GM23338 (cell line): ENCODE results near the gene SLC4A2. TPM values are rescaled to one million over a fixed set of nuclear protein-coding genes. Genes with fewer than 3 reads are reported as not detected.
A peak's percentile ranks its signal among the peaks of the same experiment; 100 is the strongest.

Source experiments
- ATAC-seq: fragments of 200-7000 bp; cut with Tn5 transposase; 3 replicates; pipeline ENCODE4 v1.9.1; 2020
- DNase-seq: peaks from one replicate; pipeline ENCODE4 v3.0.0-alpha.2; 2015; ENCODE audit warnings: low spot score
- H2AFZ ChIP-seq: fragments of 200-600 bp; sonication (generic); 2 replicates; pipeline ENCODE4 v1.8.0; 2016; ENCODE audit warnings: antibody characterized with exemption, mild to moderate bottlenecking, moderate library complexity
- H3F3A ChIP-seq: fragments of 200-600 bp; sonication (generic); replicated peaks from 2 replicates; pipeline ENCODE4 v1.8.0; 2017; ENCODE audit warnings: antibody characterized with exemption, mixed run types, low read depth
- H3K27ac ChIP-seq: fragments of 200-600 bp; sonication (generic); 2 replicates; pipeline ENCODE4 v1.6.1; 2016; ENCODE audit warnings: low read depth
- H3K27me3 ChIP-seq: fragments of 200-600 bp; sonication (generic); 2 replicates; pipeline ENCODE4 v1.8.0; 2016; ENCODE audit warnings: mild to moderate bottlenecking, mixed run types, moderate library complexity; ENCODE audit not compliant: insufficient read depth
- H3K36me3 ChIP-seq: fragments of 200-600 bp; sonication (generic); 2 replicates; pipeline ENCODE4 v1.8.0; 2016; ENCODE audit warnings: mild to moderate bottlenecking; ENCODE audit not compliant: insufficient read depth
- H3K4me1 ChIP-seq: fragments of 200-600 bp; sonication (generic); 2 replicates; pipeline ENCODE4 v1.8.0; 2016; ENCODE audit warnings: mild to moderate bottlenecking, moderate library complexity; ENCODE audit not compliant: insufficient read depth
- H3K4me2 ChIP-seq: fragments of 200-600 bp; sonication (generic); 2 replicates; pipeline ENCODE4 v1.7.1; 2017; ENCODE audit warnings: mixed run types
- H3K4me3 ChIP-seq: fragments of 200-600 bp; sonication (generic); 2 replicates; pipeline ENCODE4 v1.6.1; 2016; ENCODE audit warnings: mixed run types
- H3K79me2 ChIP-seq: fragments of 200-600 bp; sonication (generic); replicated peaks from 2 replicates; pipeline ENCODE4 v1.8.0; 2017; ENCODE audit warnings: mild to moderate bottlenecking; ENCODE audit not compliant: insufficient read depth
- H3K9me2 ChIP-seq: fragments of 200-600 bp; sonication (generic); 2 replicates; pipeline ENCODE4 v1.8.0; 2017; ENCODE audit not compliant: insufficient read depth
- H4K20me1 ChIP-seq: fragments of 200-600 bp; sonication (generic); replicated peaks from 2 replicates; pipeline ENCODE4 v1.8.0; 2017; ENCODE audit warnings: mild to moderate bottlenecking; ENCODE audit not compliant: insufficient read depth
- H3K27ac Mint-ChIP-seq: 2 replicates; pipeline ENCODE4 v1.8.0; 2020; ENCODE audit warnings: inconsistent platforms, mild to moderate bottlenecking, moderate library complexity, mixed read lengths
- H3K27me3 Mint-ChIP-seq: 3 replicates; pipeline ENCODE4 v1.8.0; 2022; ENCODE audit warnings: low read depth, mild to moderate bottlenecking, moderate library complexity, mixed read lengths, inconsistent platforms; ENCODE audit not compliant: insufficient read depth, poor library complexity
- H3K36me3 Mint-ChIP-seq: 3 replicates; pipeline ENCODE4 v1.8.0; 2021; ENCODE audit warnings: low read depth, mild to moderate bottlenecking, inconsistent platforms, moderate library complexity, mixed read lengths
- H3K4me1 Mint-ChIP-seq: 3 replicates; pipeline ENCODE4 v1.8.0; 2020; ENCODE audit warnings: mild to moderate bottlenecking, inconsistent platforms, mixed read lengths
- H3K4me3 Mint-ChIP-seq: 3 replicates; pipeline ENCODE4 v1.8.0; 2021; ENCODE audit warnings: moderate library complexity, mild to moderate bottlenecking, inconsistent platforms, mixed read lengths
- H3K9me3 Mint-ChIP-seq: 3 replicates; pipeline ENCODE4 v1.8.0; 2020; ENCODE audit warnings: moderate library complexity, mild to moderate bottlenecking, inconsistent platforms, mixed read lengths
- POLR2AphosphoS5 ChIP-seq: IDR thresholded peaks from 2 replicates; pipeline ENCODE4 v1.6.1; 2016; ENCODE audit warnings: antibody characterized with exemption, low read depth
- REST ChIP-seq: IDR thresholded peaks from one replicate; pipeline ENCODE4 v1.6.1; 2018; ENCODE audit warnings: antibody characterized with exemption; ENCODE audit not compliant: unreplicated experiment
- ZNF114 ChIP-seq: fragments of 250-450 bp; sonication (Bioruptor Pico); IDR thresholded peaks from 2 replicates; pipeline ENCODE4 v1.5.0; 2020; ENCODE audit warnings: mild to moderate bottlenecking, moderate library complexity
- polyA plus RNA-seq: library from polyadenylated mRNA; unstranded; fragments of >200 nt; fragmentation: Nextera tagmentation; extraction: Ambion mirVana; gene quantifications from 2 replicates; pipeline ENCODE4 v1.2.1, GENCODE V29; 2016
- total RNA-seq: library from RNA; depleted of rRNA; stranded (reverse); fragments of >200 nt; shearing (Covaris generic); gene quantifications from 2 replicates; pipeline ENCODE4 v1.2.3, GENCODE V29; 2014
- TF ChIP-seq, protein P1 (sequence below): fragments of 250-450 bp; sonication (Bioruptor Pico); IDR thresholded peaks from 2 replicates; pipeline ENCODE4 v1.5.0; 2020; ENCODE audit warnings: mild to moderate bottlenecking, moderate library complexity

The SLC4A2 gene
- total and polyA plus RNA-seq, 2 experiments from 2014 or later, result 64.8 to 106 TPM

DNA sequence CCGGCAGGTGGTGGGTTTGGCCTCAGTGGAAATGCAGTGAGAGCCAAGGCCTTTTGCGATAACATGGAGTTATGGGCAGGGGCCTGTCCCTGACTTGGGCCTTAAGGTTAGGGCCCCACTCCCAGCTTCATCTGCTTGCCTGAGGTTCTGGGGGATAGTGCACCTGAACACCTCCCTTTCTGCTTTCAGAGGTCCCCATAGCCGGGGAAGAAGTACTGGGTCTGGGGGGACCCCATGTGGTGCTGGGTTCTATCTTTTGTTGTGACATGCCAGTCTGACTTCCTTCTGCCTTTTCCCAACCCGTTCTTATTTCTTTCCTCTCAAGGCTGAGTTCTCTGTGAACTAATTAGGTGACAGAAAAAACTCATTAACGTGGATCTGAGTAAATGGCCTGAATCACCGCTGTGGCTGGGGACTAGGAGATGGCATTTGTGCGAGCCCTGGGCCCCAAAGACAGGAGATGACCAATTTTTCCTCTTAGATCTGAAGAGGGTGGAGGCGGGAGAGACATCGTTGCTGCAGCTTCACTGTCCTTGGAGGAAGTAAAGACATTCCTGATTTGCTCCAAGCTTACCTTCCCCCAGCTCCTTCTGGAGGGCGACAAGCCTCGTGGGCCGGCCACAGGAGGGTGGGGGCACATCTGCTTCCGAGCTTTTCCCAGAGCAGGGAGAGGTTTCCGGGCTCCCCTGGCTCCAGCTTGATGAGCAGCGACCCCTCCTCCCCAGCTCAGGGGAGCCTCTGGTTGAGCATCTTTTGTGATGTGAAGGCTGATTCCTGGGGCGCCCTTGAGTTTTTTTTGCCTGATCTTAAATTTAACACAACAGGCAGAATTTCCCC, 28.8 kb downstream of the SLC4A2 start:
- H3K27me3 ChIP-seq, result peaks cover 53% of the 10 kb centered on the region
- no peaks in the 10 kb centered on the region for H3K9me2 ChIP-seq
- Mint-ChIP-seq H3K36me3 (peaks cover 15% of the 10 kb centered on the region), H3K27ac (no peak overlapping the region), H3K4me3 (peak overlapping the region; percentile 76), H3K9me3 (no peaks in the 10 kb centered on the region), H3K4me1 (peaks cover 43% of the 10 kb centered on the region), H3K27me3 (peaks cover 46% of the 10 kb centered on the region)
- H3K4me1 ChIP-seq, result peaks cover 34% of the 10 kb centered on the region
- H3K4me3 ChIP-seq, result peak overlapping the region; percentile 88
- TF ChIP-seq POLR2AphosphoS5, result 0 out of 2 replicates have a peak, but pooled peaks have one; percentile 28
- TF ChIP-seq, protein P1, sequence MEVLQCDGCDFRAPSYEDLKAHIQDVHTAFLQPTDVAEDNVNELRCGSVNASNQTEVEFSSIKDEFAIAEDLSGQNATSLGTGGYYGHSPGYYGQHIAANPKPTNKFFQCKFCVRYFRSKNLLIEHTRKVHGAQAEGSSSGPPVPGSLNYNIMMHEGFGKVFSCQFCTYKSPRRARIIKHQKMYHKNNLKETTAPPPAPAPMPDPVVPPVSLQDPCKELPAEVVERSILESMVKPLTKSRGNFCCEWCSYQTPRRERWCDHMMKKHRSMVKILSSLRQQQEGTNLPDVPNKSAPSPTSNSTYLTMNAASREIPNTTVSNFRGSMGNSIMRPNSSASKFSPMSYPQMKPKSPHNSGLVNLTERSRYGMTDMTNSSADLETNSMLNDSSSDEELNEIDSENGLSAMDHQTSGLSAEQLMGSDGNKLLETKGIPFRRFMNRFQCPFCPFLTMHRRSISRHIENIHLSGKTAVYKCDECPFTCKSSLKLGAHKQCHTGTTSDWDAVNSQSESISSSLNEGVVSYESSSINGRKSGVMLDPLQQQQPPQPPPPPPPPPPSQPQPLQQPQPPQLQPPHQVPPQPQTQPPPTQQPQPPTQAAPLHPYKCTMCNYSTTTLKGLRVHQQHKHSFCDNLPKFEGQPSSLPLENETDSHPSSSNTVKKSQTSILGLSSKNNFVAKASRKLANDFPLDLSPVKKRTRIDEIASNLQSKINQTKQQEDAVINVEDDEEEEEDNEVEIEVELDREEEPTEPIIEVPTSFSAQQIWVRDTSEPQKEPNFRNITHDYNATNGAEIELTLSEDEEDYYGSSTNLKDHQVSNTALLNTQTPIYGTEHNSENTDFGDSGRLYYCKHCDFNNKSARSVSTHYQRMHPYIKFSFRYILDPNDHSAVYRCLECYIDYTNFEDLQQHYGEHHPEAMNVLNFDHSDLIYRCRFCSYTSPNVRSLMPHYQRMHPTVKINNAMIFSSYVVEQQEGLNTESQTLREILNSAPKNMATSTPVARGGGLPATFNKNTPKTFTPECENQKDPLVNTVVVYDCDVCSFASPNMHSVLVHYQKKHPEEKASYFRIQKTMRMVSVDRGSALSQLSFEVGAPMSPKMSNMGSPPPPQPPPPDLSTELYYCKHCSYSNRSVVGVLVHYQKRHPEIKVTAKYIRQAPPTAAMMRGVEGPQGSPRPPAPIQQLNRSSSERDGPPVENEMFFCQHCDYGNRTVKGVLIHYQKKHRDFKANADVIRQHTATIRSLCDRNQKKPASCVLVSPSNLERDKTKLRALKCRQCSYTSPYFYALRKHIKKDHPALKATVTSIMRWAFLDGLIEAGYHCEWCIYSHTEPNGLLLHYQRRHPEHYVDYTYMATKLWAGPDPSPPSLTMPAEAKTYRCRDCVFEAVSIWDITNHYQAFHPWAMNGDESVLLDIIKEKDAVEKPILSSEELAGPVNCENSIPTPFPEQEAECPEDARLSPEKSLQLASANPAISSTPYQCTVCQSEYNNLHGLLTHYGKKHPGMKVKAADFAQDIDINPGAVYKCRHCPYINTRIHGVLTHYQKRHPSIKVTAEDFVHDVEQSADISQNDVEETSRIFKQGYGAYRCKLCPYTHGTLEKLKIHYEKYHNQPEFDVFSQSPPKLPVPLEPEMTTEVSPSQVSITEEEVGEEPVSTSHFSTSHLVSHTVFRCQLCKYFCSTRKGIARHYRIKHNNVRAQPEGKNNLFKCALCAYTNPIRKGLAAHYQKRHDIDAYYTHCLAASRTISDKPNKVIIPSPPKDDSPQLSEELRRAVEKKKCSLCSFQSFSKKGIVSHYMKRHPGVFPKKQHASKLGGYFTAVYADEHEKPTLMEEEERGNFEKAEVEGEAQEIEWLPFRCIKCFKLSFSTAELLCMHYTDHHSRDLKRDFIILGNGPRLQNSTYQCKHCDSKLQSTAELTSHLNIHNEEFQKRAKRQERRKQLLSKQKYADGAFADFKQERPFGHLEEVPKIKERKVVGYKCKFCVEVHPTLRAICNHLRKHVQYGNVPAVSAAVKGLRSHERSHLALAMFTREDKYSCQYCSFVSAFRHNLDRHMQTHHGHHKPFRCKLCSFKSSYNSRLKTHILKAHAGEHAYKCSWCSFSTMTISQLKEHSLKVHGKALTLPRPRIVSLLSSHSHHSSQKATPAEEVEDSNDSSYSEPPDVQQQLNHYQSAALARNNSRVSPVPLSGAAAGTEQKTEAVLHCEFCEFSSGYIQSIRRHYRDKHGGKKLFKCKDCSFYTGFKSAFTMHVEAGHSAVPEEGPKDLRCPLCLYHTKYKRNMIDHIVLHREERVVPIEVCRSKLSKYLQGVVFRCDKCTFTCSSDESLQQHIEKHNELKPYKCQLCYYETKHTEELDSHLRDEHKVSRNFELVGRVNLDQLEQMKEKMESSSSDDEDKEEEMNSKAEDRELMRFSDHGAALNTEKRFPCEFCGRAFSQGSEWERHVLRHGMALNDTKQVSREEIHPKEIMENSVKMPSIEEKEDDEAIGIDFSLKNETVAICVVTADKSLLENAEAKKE (CRISPR knock-in tag), result no peak
- peaks cover 60% of the 10 kb centered on the region for H3K79me2 ChIP-seq
- no peak overlapping the region for H3K27ac ChIP-seq
- DNase-seq (peak; percentile 53), ATAC-seq (peak; percentile 5)
- H4K20me1 ChIP-seq, result peaks cover 55% of the 10 kb centered on the region
- no peaks in the 10 kb centered on the region for H3K36me3 ChIP-seq
- peaks cover 20% of the 10 kb centered on the region for H3F3A ChIP-seq
- H3K4me2 ChIP-seq, result peak overlapping the region; percentile 98
- no peak overlapping the region for H2AFZ ChIP-seq

- H3K79me2 ChIP-seq, result peaks cover 68% of the 10 kb centered on the region
- no peaks in the 10 kb centered on the region for H3K9me2 ChIP-seq
- ATAC-seq (peak; percentile 24), DNase-seq (peak; percentile 61)
- H4K20me1 ChIP-seq, result peaks cover 63% of the 10 kb centered on the region
- peak overlapping the region; percentile 76 for H3K4me3 Mint-ChIP-seq
- H3K9me3 Mint-ChIP-seq, result no peaks in the 10 kb centered on the region
- peaks cover 47% of the 10 kb centered on the region for H3K27me3 ChIP-seq
- no peaks in the 10 kb centered on the region for H3K36me3 ChIP-seq
- H3F3A ChIP-seq, result peaks cover 20% of the 10 kb centered on the region
- no peak overlapping the region for H3K27ac Mint-ChIP-seq
- peaks cover 15% of the 10 kb centered on the region for H3K36me3 Mint-ChIP-seq
- peak overlapping the region; percentile 88 for H3K4me3 ChIP-seq
- H3K4me2 ChIP-seq, result peak overlapping the region; percentile 98
- H3K27me3 Mint-ChIP-seq, result peaks cover 46% of the 10 kb centered on the region
- 0 out of 2 replicates have a peak, but pooled peaks have one; percentile 28 for TF ChIP-seq POLR2AphosphoS5
- TF ChIP-seq REST, result no peak
- no peak for TF ChIP-seq ZNF114 (CRISPR knock-in tag)
- peaks cover 29% of the 10 kb centered on the region for H3K4me1 ChIP-seq
- peaks cover 48% of the 10 kb centered on the region for H3K4me1 Mint-ChIP-seq
- no peak overlapping the region for H2AFZ ChIP-seq
- H3K27ac ChIP-seq, result no peak overlapping the region
These were observed 29.7 kb downstream of the SLC4A2 start for GRCh38 chr7:151088856-151089699.
